NCI-H187 (cell line): ENCODE data around the gene ZNF525.
A peak's percentile ranks its signal among the peaks of the same experiment; 100 is the strongest.
"Not testable (repeated sequence)": the region's sequence is repeated elsewhere in the genome, so short reads cannot be mapped to it uniquely, and the experiment has no call there.

Source experiments
- DNase-seq, 2 experiments: peaks; one replicate each; lab custom pipeline; 2025; lab: John Stamatoyannopoulos, UW

The ZNF525 gene

GRCh38 chr19:53395840-53396524, 30.5 kb downstream of the ZNF525 start:
- not testable (repeated sequence) for DNase-seq

DNA sequence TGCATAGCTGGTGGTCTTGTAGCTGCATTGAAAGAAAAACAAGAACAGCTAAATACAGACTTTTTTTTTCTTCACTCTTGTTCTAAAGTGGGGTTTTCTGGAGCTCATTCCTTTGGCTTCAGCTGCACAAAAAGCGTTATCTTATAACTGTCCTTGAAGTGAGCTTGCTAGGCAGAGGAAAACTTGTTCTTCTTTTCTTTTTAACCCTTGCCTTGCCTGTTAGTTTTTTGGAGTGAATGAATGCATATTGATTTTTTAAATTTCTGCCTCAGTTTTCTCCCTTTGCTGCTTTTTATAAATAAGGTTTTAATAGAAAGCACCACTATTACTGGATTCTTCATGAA, 31.0 kb downstream of the ZNF525 start:
- no peak for DNase-seq

GRCh38 chr19:53397918-53398317, 32.4 kb downstream of the ZNF525 start:
- DNase-seq, result not testable (repeated sequence)

GRCh38 chr19:53409505-53410204, 44.1 kb downstream of the ZNF525 start:
- no peak for DNase-seq

- not testable (repeated sequence) for DNase-seq
Measured at GRCh38 chr19:53420520-53421315, 55.2 kb downstream of the ZNF525 start.

DNA sequence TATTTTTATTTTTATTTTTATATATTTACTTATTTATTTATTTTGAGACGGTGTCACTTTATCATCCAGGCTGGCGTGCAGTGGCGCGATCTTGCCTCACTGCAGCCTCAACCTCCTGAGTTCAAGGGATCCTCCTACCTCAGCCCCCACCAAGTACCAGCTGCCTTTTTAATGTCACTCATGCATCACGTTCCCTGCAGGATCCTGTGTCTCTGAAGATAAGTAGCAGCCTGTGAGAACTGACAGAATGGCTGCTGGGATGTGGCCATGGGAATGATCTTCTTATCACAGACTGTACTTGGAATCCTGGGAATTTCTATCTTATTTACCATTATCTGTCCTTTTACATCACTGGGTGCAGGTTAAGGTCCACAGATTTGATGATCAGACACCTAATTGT, 57.0 kb downstream of the ZNF525 start:
- peak; percentile 62 to 66 for DNase-seq

GRCh38 chr19:53423074-53423473, 57.6 kb downstream of the ZNF525 start:
- DNase-seq, result peak; percentile 4 to 21

GRCh38 chr19:53423680-53424079, 58.2 kb downstream of the ZNF525 start:
- peak in 1 of 2 experiments; percentile 4 for DNase-seq

DNA sequence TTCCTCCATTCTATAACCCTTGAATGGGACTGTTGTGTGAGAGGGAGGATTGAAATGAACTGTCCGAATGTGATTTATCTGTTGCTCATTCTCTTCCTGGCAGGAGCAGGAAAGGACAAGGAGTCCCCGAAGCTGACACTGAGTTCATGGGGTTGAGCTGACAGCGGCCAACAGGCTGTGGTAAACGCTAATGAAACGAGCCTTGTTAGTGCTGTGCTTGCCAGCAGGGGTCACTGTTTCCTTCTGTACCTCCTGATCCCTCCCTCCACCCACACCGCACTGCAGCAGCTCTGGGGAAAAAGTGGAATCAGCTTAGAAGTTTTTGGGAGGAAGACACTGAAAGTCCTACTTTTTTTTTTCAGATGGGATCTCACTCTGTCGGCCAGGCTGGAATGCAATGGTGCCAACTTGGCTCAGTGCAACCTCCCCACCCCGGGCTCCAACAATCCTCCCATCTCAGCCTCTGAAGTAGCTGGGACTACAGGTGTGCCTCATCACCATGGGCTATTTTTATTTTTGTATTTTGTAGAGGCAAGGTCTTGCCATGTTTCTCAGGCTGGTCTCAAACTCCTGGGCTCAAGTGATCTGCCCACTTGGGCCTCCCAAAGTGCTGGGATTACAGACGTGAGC, 59.6 kb downstream of the ZNF525 start:
- DNase-seq, result peak; percentile 55 to 58

DNA sequence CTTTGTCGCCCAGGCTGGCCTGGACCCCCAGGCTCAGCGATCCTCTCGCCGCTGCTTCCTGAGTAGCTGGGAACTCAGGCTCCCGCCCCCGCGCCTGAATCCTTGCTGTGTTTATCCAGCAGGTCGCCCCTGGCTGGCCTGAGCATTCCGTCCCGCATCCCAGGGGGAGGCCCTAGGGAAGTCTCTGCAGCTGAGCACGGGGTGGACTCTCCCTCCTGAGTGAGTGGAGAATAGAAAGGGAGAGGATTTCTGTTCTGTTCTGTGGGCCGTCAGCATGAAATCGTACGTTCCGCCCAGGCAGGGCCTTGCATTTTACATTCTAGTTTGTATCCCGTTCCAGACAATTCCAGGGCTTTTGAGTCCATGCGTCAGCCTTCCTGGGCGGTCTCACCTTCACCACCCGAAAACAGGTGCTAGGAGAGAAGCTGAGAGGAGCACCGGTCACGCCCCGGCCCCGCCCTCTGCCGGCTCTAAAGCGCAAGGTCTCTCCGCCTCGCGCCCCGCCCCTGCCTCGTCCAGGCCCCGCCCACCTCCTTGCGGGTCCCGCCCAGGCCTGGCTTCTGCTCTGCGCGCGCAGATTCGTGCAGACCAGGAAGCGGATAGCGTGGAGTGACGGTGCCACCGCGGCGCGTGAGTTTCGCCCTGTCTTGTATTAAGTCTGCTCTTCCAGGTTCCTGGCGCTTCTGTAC, 66.0 kb downstream of the ZNF525 start, which contains the start of gene ZNF761:
Gene ZNF761, plus strand, starts transcription at position 586 of the 689 bp plus-strand sequence. CDS start 15,285 bp downstream, outside the sequence.
- peak; percentile 94 to 97 for DNase-seq

DNA sequence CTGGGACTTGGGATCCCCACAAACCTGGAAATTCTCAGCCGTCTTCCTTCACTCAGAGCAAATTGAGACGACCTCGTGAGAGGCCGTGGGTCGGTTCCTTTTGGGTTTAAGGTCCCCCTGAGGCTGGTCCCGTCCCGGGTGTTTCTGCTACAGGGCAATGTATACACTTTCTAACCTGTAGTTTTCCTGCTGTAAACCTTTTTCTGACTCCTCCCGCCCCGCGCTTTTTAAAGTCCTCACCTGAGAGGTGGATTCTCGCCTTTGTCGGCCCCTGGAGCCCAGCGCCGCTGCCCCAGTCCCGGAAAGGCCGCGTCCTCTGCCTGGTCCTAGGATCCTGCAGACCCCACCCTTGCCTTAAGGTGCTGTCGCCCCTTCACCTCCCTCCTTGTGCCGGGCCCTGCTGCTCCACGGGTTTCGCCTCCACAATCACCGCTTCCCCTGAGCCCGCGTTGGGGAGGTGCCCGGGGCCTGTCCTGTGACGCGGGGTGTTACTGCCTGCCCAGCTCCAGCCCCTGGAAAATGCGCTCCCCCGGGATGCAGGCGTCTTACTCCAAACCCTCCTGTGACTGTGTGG, 66.7 kb downstream of the ZNF525 start:
- DNase-seq, result peak in 1 of 2 experiments; percentile 44
